IPS-NIHi11 (cell line): ENCODE measurements around the gene DUXA.
"Not testable (repeated sequence)": the region's sequence is repeated elsewhere in the genome, so short reads cannot be mapped to it uniquely, and the experiment has no call there.

Source experiments
- DNase-seq: peaks from one replicate; pipeline ENCODE4 v3.0.0; 2012; ENCODE audit warnings: mixed read lengths, low spot score

DUXA gene

DNA sequence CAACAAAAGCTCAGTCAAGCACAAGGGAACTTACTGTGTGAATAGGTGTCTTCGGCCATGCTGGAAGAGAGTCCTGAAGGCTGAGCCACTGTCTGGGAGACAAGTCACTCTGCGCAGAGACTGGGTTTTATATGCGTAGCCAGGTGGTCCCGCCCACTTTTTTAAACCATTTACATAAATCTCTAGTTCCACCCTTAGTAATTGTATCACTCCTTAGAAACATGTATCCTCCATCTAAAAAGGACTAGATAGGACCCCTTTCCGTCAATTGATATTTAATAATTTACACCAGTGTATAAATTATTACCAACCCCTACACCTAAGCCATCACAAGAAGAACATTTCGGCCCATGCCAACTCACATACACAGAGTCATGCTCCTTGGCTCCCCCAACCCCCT lies at the start of gene DUXA:
Gene DUXA (minus strand): TSS at position 101 of the 400 bp plus-strand sequence. CDS start 42 bp downstream, at position 59.
- no peak for DNase-seq

DNA sequence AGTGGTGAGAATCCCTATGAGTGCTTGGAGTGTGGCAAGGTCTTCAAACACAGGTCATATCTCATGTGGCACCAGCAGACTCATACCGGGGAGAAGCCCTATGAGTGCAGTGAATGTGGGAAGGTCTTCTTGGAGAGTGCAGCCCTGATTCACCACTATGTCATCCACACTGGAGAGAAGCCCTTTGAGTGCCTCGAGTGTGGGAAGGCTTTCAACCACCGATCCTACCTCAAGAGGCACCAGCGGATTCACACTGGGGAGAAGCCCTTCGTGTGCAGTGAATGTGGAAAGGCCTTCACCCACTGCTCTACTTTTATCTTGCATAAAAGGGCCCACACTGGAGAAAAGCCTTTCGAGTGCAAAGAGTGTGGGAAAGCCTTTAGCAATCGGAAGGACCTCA lies 44.8 kb upstream of the DUXA start:
- DNase-seq: no peak

GRCh38 chr19:57210381-57210780 lies 43.1 kb upstream of the DUXA start:
- DNase-seq: no peak

GRCh38 chr19:57202160-57202559 lies 34.9 kb upstream of the DUXA start:
- DNase-seq: no peak

GRCh38 chr19:57197874-57198273 lies 30.6 kb upstream of the DUXA start:
- not testable (repeated sequence) for DNase-seq

GRCh38 chr19:57192993-57193392 lies 25.7 kb upstream of the DUXA start:
- DNase-seq: no peak

DNA sequence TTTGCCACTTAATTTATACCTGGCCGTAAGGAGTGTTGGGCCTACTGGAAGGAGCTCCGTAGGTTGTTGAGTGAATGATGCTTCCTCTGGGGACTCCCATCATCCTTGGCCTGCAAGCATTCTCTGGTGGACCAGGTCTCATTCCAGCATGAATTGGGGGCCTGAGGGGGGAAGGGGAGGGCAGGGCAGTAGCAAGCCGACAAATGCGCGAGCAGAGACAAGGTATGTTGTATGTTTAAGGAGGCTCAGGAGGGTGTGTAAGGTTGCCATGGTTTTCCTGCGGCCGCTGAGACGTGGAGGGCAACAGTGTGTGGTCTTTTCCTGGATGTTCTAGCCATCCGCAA lies 24.8 kb upstream of the DUXA start:
- DNase-seq: no peak

GRCh38 chr19:57191141-57192076 lies 24.1 kb upstream of the DUXA start, which contains the start of gene ZNF264:
Gene ZNF264, plus strand, starts transcription at chr19:57191500. Its CDS starts 414 bp downstream, at chr19:57191914.
- peak; percentile 92 for DNase-seq

DNA sequence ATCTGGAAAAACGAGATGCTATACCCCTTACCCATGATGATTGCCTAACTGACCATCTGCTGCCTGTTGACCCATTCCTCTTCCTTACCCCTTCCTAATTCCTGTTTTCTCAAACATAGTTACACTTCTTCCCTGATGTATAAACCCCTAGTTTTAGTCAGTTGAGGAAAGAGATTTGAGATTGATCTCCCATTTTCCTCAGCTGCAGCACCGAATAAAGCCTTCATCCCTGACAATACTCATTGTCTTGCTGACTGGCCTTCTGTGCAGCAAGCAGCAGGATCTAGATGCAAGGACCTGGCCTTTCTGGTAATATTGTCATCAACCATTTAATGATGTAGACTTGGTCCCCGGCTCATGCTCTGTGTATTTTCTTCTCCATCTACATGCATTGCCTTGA lies 23.0 kb upstream of the DUXA start:
- no peak for DNase-seq

DNA sequence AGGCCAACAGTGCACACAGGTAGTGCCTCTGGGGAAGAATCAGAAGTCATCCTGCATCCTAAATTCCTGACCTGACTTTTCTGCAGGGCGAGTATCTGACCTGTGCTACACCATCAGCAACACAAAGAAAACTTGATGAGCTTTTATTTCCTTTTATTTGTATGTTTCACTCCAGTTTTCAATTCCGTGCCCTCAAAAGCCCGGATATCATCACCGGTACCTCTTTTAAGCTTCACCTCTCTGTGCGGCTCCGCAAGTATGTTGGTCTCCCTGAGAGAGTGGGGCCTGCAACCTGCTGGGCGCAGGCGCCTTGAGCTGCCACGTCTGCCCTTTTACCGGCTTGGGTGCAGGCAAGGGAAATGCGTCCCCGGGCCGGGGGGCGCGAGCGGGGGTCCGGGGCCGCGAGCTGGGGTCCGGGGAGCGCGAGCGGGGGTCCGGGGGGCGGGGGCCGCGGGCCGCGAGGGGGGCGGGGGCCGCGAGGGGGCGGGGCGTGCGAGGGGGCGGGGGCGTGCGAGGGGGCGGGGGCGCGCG lies 4.3 kb upstream of the DUXA start:
- peak; percentile 39 for DNase-seq

DNA sequence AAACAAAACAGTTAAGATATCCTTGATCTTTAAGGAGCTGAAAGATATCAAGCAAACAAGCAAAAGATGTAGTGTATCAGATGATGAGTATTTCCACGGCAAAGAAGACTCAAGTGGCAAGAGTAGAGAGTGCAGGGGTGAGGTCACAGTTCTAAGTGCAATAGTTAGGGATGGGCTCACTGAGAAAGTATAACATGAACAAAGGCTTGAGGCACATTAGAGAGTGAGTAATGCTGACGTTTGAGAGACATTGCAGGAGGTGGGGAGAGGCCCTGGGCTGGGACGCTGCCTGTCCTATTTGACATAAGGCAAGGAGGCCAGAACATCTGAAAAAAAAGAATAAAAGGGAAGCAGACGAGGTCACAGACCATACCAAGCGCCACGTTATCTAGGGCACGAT lies 1.4 kb downstream of the DUXA start:
- DNase-seq: no peak

GRCh38 chr19:57161985-57162539 lies 5.2 kb downstream of the DUXA start:
- no peak for DNase-seq

DNA sequence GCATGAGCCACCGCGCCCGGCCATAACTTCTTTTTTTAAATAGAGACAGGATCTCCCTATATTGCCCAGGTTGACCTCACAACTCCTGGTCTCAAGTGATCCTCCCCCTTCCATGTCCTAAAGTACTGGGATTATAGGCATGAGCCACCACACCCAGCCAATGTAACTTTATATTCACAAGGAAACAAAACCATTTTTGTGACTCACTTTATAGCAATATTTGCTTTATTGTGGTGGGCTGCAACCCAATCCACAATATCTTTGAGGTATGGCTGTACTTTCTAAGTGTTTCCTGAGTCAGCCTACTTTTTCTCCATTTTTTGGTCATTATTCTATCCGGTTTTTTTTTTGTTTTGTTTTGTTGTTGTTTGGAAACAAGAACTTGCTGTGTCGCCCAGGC lies 14.4 kb downstream of the DUXA start:
- no peak for DNase-seq

- no peak for DNase-seq
Measured at GRCh38 chr19:57141699-57142098, 25.6 kb downstream of the DUXA start.

GRCh38 chr19:57135797-57136196 lies 31.5 kb downstream of the DUXA start:
- no peak for DNase-seq

DNA sequence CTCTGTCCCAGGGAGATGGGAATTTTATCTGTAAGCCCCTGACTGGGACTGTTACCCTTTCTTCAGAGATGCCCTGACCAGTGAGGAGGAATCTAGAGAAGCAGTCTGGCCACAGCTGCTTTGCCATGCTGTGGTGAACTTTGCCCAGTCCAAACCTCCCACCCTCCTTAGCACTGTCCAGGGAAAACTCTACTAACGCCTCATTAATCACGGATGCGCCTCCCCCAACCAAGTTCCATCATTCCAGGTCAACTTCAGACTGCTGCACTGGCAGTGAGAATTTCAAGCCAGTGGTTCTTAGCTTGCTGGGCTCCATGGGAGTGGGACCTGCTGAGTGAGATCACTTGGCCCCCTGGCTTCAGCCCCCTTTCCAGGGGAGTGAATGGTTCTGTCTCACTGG lies 39.9 kb downstream of the DUXA start:
- not testable (repeated sequence) for DNase-seq

DNA sequence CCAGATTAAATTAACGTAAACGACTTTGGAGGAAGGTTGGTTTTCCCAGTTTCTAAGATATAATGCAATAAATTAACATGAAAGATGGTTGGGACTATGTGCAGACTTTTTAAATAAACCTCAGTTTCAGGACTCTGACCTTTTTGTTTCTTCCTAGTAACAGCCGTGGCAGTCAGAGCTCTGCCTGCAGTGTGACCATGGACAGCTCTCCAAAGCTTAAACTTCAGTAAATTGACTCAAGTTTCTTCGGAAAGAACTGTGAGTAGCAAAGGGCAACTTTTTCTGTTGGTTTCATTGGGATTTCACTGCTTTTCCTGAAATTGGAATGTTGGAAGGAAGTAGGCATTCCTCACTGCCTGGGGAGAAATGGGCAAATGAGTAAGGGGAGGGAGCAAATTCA lies 43.4 kb downstream of the DUXA start:
- DNase-seq: no peak

DNA sequence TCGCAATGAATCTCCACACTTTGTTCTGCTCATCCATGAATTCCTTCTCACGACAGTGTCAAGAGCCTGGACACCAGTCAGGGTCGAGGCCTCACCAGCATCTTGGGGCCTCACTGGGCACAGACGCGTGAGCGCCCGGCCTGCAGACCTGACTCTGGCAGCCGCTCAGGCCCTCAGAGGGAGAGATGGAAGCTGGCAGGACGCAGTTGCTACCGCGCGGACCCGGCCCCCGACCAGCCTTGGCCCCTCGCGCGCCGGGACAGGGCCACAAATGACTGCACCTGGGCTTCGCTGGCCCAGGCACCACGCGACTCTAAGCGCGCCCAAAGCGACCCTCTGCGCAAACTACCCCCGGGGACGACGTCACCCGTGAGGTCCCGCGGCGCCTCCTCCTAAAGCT lies 48.4 kb downstream of the DUXA start:
- no peak for DNase-seq

DNA sequence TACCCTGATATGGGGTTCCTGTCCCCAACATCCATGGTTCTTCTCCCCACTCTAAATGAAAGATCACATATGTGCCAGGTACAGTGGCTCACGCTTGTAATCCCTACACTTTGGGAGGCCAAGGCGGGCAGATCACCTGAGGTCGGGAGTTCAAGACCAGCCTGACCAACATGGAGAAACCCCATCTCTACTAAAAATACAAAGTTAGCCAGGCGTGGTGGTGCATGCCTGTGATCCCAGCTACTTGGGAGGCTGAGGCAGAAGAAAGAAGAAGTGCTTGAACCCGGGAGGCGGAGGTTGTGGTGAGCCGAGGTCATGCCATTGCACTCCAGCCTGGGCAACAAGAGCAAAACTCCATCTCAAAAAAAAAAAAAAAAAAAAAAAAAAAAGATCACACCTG lies 53.8 kb downstream of the DUXA start:
- DNase-seq: not testable (repeated sequence)

DNA sequence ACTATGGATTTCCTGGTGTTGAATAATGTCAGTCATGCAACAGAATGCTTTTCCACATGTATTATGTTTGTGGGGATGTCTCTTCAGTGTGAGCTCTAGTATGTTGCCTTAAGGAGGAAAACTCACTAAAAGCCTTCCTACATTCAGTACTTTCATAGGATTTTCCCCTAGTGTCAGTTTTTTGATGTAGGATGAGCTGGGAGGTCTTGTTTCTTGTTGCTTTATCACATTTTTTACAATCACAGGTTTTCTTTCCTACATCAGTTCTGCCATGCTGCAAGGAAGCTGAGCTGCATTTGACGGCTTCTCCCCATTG lies 56.0 kb downstream of the DUXA start:
- no peak for DNase-seq

GRCh38 chr19:57110592-57111328 lies 56.5 kb downstream of the DUXA start:
- DNase-seq: no peak

GRCh38 chr19:57106722-57107235 lies 60.5 kb downstream of the DUXA start:
- DNase-seq: peak; percentile 12
